Neural cell (in vitro differentiated cells): Measurements from ENCODE around the gene ETFA.

Source experiments
- EP300 ChIP-seq: fragments of 450-650 bp; conservative IDR thresholded peaks from 2 replicates; pipeline ENCODE4 v1.6.1; 2014; ENCODE audit warnings: antibody characterized with exemption, mild to moderate bottlenecking, moderate library complexity; ENCODE audit not compliant: poor library complexity, severe bottlenecking
- POLR2AphosphoS5 ChIP-seq: IDR thresholded peaks from 2 replicates; pipeline ENCODE4 v1.6.1; 2012
- TAF1 ChIP-seq: IDR thresholded peaks from 2 replicates; pipeline ENCODE4 v1.6.1; 2012; ENCODE audit warnings: low read depth
- TF ChIP-seq, protein P1 (sequence below): fragments of 450-650 bp; IDR thresholded peaks from 2 replicates; pipeline ENCODE4 v1.5.1; 2014; ENCODE audit warnings: antibody characterized with exemption, mild to moderate bottlenecking, moderate library complexity; ENCODE audit not compliant: poor library complexity, severe bottlenecking
- TF ChIP-seq, protein P2 (sequence below): IDR thresholded peaks from 2 replicates; pipeline ENCODE4 v1.6.1; 2012; ENCODE audit warnings: borderline replicate concordance

- TF ChIP-seq, protein P1, sequence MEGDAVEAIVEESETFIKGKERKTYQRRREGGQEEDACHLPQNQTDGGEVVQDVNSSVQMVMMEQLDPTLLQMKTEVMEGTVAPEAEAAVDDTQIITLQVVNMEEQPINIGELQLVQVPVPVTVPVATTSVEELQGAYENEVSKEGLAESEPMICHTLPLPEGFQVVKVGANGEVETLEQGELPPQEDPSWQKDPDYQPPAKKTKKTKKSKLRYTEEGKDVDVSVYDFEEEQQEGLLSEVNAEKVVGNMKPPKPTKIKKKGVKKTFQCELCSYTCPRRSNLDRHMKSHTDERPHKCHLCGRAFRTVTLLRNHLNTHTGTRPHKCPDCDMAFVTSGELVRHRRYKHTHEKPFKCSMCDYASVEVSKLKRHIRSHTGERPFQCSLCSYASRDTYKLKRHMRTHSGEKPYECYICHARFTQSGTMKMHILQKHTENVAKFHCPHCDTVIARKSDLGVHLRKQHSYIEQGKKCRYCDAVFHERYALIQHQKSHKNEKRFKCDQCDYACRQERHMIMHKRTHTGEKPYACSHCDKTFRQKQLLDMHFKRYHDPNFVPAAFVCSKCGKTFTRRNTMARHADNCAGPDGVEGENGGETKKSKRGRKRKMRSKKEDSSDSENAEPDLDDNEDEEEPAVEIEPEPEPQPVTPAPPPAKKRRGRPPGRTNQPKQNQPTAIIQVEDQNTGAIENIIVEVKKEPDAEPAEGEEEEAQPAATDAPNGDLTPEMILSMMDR: no peak
- TF ChIP-seq TAF1 (no peak), EP300 (no peak), POLR2AphosphoS5 (no peak)
- TF ChIP-seq, protein P2, sequence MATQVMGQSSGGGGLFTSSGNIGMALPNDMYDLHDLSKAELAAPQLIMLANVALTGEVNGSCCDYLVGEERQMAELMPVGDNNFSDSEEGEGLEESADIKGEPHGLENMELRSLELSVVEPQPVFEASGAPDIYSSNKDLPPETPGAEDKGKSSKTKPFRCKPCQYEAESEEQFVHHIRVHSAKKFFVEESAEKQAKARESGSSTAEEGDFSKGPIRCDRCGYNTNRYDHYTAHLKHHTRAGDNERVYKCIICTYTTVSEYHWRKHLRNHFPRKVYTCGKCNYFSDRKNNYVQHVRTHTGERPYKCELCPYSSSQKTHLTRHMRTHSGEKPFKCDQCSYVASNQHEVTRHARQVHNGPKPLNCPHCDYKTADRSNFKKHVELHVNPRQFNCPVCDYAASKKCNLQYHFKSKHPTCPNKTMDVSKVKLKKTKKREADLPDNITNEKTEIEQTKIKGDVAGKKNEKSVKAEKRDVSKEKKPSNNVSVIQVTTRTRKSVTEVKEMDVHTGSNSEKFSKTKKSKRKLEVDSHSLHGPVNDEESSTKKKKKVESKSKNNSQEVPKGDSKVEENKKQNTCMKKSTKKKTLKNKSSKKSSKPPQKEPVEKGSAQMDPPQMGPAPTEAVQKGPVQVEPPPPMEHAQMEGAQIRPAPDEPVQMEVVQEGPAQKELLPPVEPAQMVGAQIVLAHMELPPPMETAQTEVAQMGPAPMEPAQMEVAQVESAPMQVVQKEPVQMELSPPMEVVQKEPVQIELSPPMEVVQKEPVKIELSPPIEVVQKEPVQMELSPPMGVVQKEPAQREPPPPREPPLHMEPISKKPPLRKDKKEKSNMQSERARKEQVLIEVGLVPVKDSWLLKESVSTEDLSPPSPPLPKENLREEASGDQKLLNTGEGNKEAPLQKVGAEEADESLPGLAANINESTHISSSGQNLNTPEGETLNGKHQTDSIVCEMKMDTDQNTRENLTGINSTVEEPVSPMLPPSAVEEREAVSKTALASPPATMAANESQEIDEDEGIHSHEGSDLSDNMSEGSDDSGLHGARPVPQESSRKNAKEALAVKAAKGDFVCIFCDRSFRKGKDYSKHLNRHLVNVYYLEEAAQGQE: no peak
These were observed 114.7 kb downstream of the ETFA start for GRCh38 chr15:76196269-76197231.
